SJCRH30 (cell line): ENCODE measurements around the gene ABLIM1. TPM values are rescaled to one million over a fixed set of nuclear protein-coding genes. Genes with fewer than 3 reads are reported as not detected.

ENCODE experiments used
- DNase-seq, 2 experiments: peaks; one replicate each; pipeline ENCODE4 v3.0.0-alpha.2; 2015 to 2020
- H3K27ac ChIP-seq: fragments of 250-450 bp; sonication (Bioruptor Pico); 2 replicates; pipeline ENCODE4 v1.5.1; 2020; ENCODE audit warnings: mild to moderate bottlenecking, moderate library complexity
- H3K27me3 ChIP-seq: fragments of 250-450 bp; sonication (Bioruptor Pico); 2 replicates; pipeline ENCODE4 v1.5.1; 2020; ENCODE audit warnings: mild to moderate bottlenecking, moderate library complexity
- H3K36me3 ChIP-seq: fragments of 250-450 bp; sonication (Bioruptor Pico); 2 replicates; pipeline ENCODE4 v1.5.1; 2020; ENCODE audit warnings: mild to moderate bottlenecking, moderate library complexity
- H3K4me1 ChIP-seq: fragments of 250-450 bp; sonication (Bioruptor Pico); 2 replicates; pipeline ENCODE4 v1.5.1; 2020; ENCODE audit warnings: mild to moderate bottlenecking, moderate library complexity
- H3K4me3 ChIP-seq: fragments of 250-450 bp; sonication (Bioruptor Pico); 2 replicates; pipeline ENCODE4 v1.5.1; 2020; ENCODE audit warnings: mild to moderate bottlenecking, moderate library complexity
- H3K9me3 ChIP-seq: fragments of 250-450 bp; sonication (Bioruptor Pico); replicated peaks from 2 replicates; pipeline ENCODE4 v1.5.1; 2020; ENCODE audit warnings: mild to moderate bottlenecking, moderate library complexity
- total RNA-seq: library from RNA; depleted of rRNA; stranded (reverse); fragments of >200 nt; shearing (Covaris generic); gene quantifications from 2 replicates; pipeline ENCODE4 v1.2.3, GENCODE V29; 2014

ABLIM1 gene
- total RNA-seq, 1 experiment from 2014 or later: 23.9 TPM

GRCh38 chr10:114479836-114480235 is 178.2 kb downstream of the ABLIM1 start:
- no peak overlapping the region for H3K27ac ChIP-seq
- no peaks in the 10 kb centered on the region for H3K4me1 ChIP-seq
- H3K4me3 ChIP-seq: no peak overlapping the region
- DNase-seq: no peak
- no peaks in the 10 kb centered on the region for H3K9me3 ChIP-seq
- H3K27me3 ChIP-seq: no peaks in the 10 kb centered on the region
- H3K36me3 ChIP-seq: peaks cover 1% of the 10 kb centered on the region; the same call in 1 of the 2 replicates

GRCh38 chr10:114479307-114479706 is 178.8 kb downstream of the ABLIM1 start:
- H3K9me3 ChIP-seq: no peaks in the 10 kb centered on the region
- no peaks in the 10 kb centered on the region for H3K36me3 ChIP-seq
- no peak overlapping the region for H3K27ac ChIP-seq
- no peaks in the 10 kb centered on the region for H3K27me3 ChIP-seq
- H3K4me3 ChIP-seq: no peak overlapping the region
- H3K4me1 ChIP-seq: no peaks in the 10 kb centered on the region
- no peak for DNase-seq

- H3K4me1 ChIP-seq: no peaks in the 10 kb centered on the region
- no peaks in the 10 kb centered on the region for H3K9me3 ChIP-seq
- no peak overlapping the region for H3K27ac ChIP-seq
- DNase-seq: no peak
- H3K36me3 ChIP-seq: no peaks in the 10 kb centered on the region
- H3K4me3 ChIP-seq: no peak overlapping the region
- H3K27me3 ChIP-seq: no peaks in the 10 kb centered on the region
Observed at GRCh38 chr10:114478281-114478680, 179.8 kb downstream of the ABLIM1 start.

GRCh38 chr10:114477285-114477684 is 180.8 kb downstream of the ABLIM1 start:
- no peaks in the 10 kb centered on the region for H3K4me1 ChIP-seq
- H3K9me3 ChIP-seq: no peaks in the 10 kb centered on the region
- no peak overlapping the region for H3K4me3 ChIP-seq
- no peak for DNase-seq
- H3K36me3 ChIP-seq: no peaks in the 10 kb centered on the region
- no peaks in the 10 kb centered on the region for H3K27me3 ChIP-seq
- H3K27ac ChIP-seq: no peak overlapping the region

GRCh38 chr10:114474989-114475388 is 183.1 kb downstream of the ABLIM1 start:
- DNase-seq: no peak
- Histone ChIP-seq H3K36me3 (no peaks in the 10 kb centered on the region), H3K9me3 (no peaks in the 10 kb centered on the region), H3K27me3 (no peaks in the 10 kb centered on the region), H3K4me3 (no peak overlapping the region), H3K4me1 (no peaks in the 10 kb centered on the region), H3K27ac (no peak overlapping the region)

- no peak for DNase-seq
- no peak overlapping the region for H3K27ac ChIP-seq
- no peaks in the 10 kb centered on the region for H3K27me3 ChIP-seq
Observed at GRCh38 chr10:114473776-114474175, 184.3 kb downstream of the ABLIM1 start.

GRCh38 chr10:114472877-114473253 is 185.2 kb downstream of the ABLIM1 start:
- H3K27ac ChIP-seq: no peak overlapping the region
- no peak overlapping the region for H3K4me3 ChIP-seq
- DNase-seq: no peak
- H3K4me1 ChIP-seq: no peaks in the 10 kb centered on the region
- no peaks in the 10 kb centered on the region for H3K36me3 ChIP-seq
- no peaks in the 10 kb centered on the region for H3K9me3 ChIP-seq
- no peaks in the 10 kb centered on the region for H3K27me3 ChIP-seq

More at GRCh38 chr10:114473776-114474175, 184.3 kb downstream of the ABLIM1 start:
- Histone ChIP-seq H3K36me3 (no peaks in the 10 kb centered on the region), H3K4me3 (no peak overlapping the region), H3K9me3 (no peaks in the 10 kb centered on the region), H3K4me1 (no peaks in the 10 kb centered on the region)

GRCh38 chr10:114471906-114472876 is 185.9 kb downstream of the ABLIM1 start:
- no peaks in the 10 kb centered on the region for H3K4me1 ChIP-seq
- H3K36me3 ChIP-seq: no peaks in the 10 kb centered on the region
- H3K4me3 ChIP-seq: no peak overlapping the region
- no peak for DNase-seq
- no peak overlapping the region for H3K27ac ChIP-seq
- no peaks in the 10 kb centered on the region for H3K9me3 ChIP-seq
- H3K27me3 ChIP-seq: no peaks in the 10 kb centered on the region

GRCh38 chr10:114470956-114471905 is 186.8 kb downstream of the ABLIM1 start:
- Histone ChIP-seq H3K4me3 (no peak overlapping the region), H3K36me3 (no peaks in the 10 kb centered on the region), H3K4me1 (no peaks in the 10 kb centered on the region), H3K27me3 (no peaks in the 10 kb centered on the region), H3K9me3 (no peaks in the 10 kb centered on the region), H3K27ac (no peak overlapping the region)
- peak; percentile 58 to 83 for DNase-seq

GRCh38 chr10:114470361-114470760 is 187.7 kb downstream of the ABLIM1 start:
- Histone ChIP-seq H3K36me3 (peaks cover under 1% of the 10 kb centered on the region; the same call in 1 of the 2 replicates), H3K4me1 (no peaks in the 10 kb centered on the region), H3K9me3 (no peaks in the 10 kb centered on the region), H3K27me3 (no peaks in the 10 kb centered on the region), H3K27ac (no peak overlapping the region), H3K4me3 (no peak overlapping the region)
- no peak for DNase-seq

GRCh38 chr10:114458955-114459354 is 199.1 kb downstream of the ABLIM1 start:
- H3K4me1 ChIP-seq: no peaks in the 10 kb centered on the region
- DNase-seq: peak; percentile 72 to 79
- H3K4me3 ChIP-seq: no peak overlapping the region
- H3K27ac ChIP-seq: no peak overlapping the region
- peaks cover 14% of the 10 kb centered on the region; the same call in 1 of the 2 replicates for H3K36me3 ChIP-seq
- H3K9me3 ChIP-seq: no peaks in the 10 kb centered on the region
- no peaks in the 10 kb centered on the region for H3K27me3 ChIP-seq

- no peak overlapping the region for H3K4me3 ChIP-seq
Observed at GRCh38 chr10:114458216-114458920, 199.7 kb downstream of the ABLIM1 start.

GRCh38 chr10:114453576-114453975 is 204.5 kb downstream of the ABLIM1 start:
- Histone ChIP-seq H3K36me3 (peaks cover 3% of the 10 kb centered on the region; the same call in 1 of the 2 replicates), H3K9me3 (no peaks in the 10 kb centered on the region), H3K4me1 (no peaks in the 10 kb centered on the region), H3K27me3 (no peaks in the 10 kb centered on the region), H3K27ac (no peak overlapping the region), H3K4me3 (no peak overlapping the region)
- DNase-seq: no peak

More at GRCh38 chr10:114458216-114458920, 199.7 kb downstream of the ABLIM1 start:
- Histone ChIP-seq H3K36me3 (peaks cover 10% of the 10 kb centered on the region; the same call in 1 of the 2 replicates), H3K27ac (no peak overlapping the region), H3K4me1 (no peaks in the 10 kb centered on the region), H3K27me3 (no peaks in the 10 kb centered on the region), H3K9me3 (no peaks in the 10 kb centered on the region)
- DNase-seq: no peak

- no peak for DNase-seq
- Histone ChIP-seq H3K27me3 (no peaks in the 10 kb centered on the region), H3K4me1 (no peaks in the 10 kb centered on the region), H3K27ac (no peak overlapping the region), H3K4me3 (no peak overlapping the region), H3K9me3 (no peaks in the 10 kb centered on the region), H3K36me3 (no peaks in the 10 kb centered on the region; the same call in 1 of the 2 replicates)
Observed at GRCh38 chr10:114448897-114449296, 209.2 kb downstream of the ABLIM1 start.
